SHP77 treated with DMSO at 0.1 percent for 48 hours (cell line): ENCODE measurements around the gene UTF1.

ENCODE experiments used
- DNase-seq: peaks from one replicate; lab custom pipeline; 2025; lab: John Stamatoyannopoulos, UW

Gene UTF1

GRCh38 chr10:133247681-133248333, 17.8 kb downstream of the UTF1 start:
- DNase-seq: no peak

- no peak for DNase-seq
Observed at GRCh38 chr10:133248334-133248715, 18.3 kb downstream of the UTF1 start.

- DNase-seq: no peak
Observed at GRCh38 chr10:133249094-133249780, 19.2 kb downstream of the UTF1 start.

GRCh38 chr10:133249975-133250754, 20.1 kb downstream of the UTF1 start:
- no peak for DNase-seq

- no peak for DNase-seq
Observed at GRCh38 chr10:133251388-133252222, 21.6 kb downstream of the UTF1 start.

GRCh38 chr10:133252223-133252552, 22.2 kb downstream of the UTF1 start:
- DNase-seq: no peak

GRCh38 chr10:133253361-133253955, 23.4 kb downstream of the UTF1 start:
- no peak for DNase-seq

GRCh38 chr10:133254421-133255120, 24.6 kb downstream of the UTF1 start:
- no peak for DNase-seq

GRCh38 chr10:133255323-133255722, 25.3 kb downstream of the UTF1 start:
- DNase-seq: no peak

GRCh38 chr10:133257489-133258065, 27.6 kb downstream of the UTF1 start:
- DNase-seq: no peak

GRCh38 chr10:133258066-133258817, 28.2 kb downstream of the UTF1 start:
- no peak for DNase-seq

- DNase-seq: no peak
Observed at GRCh38 chr10:133258818-133259601, 29.0 kb downstream of the UTF1 start.

- no peak for DNase-seq
Observed at GRCh38 chr10:133259602-133259989, 29.6 kb downstream of the UTF1 start.

- no peak for DNase-seq
Observed at GRCh38 chr10:133260895-133261725, 31.1 kb downstream of the UTF1 start.

GRCh38 chr10:133261726-133262325, 31.8 kb downstream of the UTF1 start:
- DNase-seq: no peak

- no peak for DNase-seq
Observed at GRCh38 chr10:133262696-133263095, 32.7 kb downstream of the UTF1 start.

GRCh38 chr10:133263674-133264073, 33.7 kb downstream of the UTF1 start:
- DNase-seq: no peak

- no peak for DNase-seq
Observed at GRCh38 chr10:133264461-133264860, 34.4 kb downstream of the UTF1 start.
